Jurkat, Clone E6-1 (cell line): ENCODE data around the gene DCLK2.

Experiments
- DNase-seq: peaks from one replicate; pipeline ENCODE4 v3.0.0-alpha.2; 2011; ENCODE audit warnings: low read depth, low spot score
- H3K4me3 ChIP-seq: 2 replicates; pipeline ENCODE4 v1.5.1; 2011; ENCODE audit warnings: mild to moderate bottlenecking, low read length, control low read depth, moderate library complexity

The DCLK2 gene

GRCh38 chr4:150250293-150250997 is 172.2 kb downstream of the DCLK2 start:
- DNase-seq, result no peak
- no peak overlapping the region for H3K4me3 ChIP-seq

- DNase-seq, result no peak
- no peak overlapping the region for H3K4me3 ChIP-seq
These were observed 172.9 kb downstream of the DCLK2 start for GRCh38 chr4:150250998-150251651.

- H3K4me3 ChIP-seq, result no peak overlapping the region
- no peak for DNase-seq
These were observed 173.5 kb downstream of the DCLK2 start for GRCh38 chr4:150251752-150252190.

DNA sequence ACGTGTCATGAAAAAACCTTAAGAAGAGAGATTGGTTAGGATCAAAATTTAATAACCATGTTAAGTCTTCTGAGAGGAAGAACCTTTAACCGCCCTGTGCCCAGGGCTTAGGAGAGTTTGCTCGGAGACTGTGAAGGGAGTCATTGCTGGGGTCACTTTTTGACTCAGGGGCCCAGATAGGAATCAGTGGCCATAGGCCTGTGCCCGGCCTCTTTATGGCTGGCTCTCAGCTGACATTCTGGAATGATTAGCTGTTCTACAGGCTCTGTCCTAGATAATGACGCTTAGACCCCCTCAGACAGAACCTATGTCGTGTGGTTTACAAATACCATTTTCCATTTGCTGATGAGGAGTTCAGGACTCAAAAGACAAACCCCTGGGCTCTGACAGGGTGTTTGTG is 174.1 kb downstream of the DCLK2 start:
- H3K4me3 ChIP-seq, result no peak overlapping the region

DNA sequence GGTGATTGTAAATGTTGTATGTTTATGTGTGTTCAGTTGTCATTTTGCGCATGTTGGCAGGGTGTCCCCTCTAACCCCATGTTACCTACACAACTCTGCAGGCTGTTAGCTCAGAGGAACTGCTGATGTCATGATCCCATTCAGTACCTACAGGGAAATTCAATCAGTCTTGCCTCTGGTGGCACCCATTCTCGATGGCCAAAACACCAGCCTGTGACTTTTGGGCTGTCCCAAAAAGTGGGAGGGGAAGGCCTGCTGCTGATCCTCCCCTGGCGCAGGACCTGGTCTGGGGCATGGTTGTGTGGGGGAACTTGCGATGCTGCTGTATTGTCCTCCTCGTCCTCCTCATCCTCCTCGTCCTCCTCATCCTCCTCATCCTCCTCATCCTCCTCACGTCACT is 174.5 kb downstream of the DCLK2 start:
- DNase-seq, result no peak
- H3K4me3 ChIP-seq, result no peak overlapping the region

More for the DNA sequence above, 174.1 kb downstream of the DCLK2 start:
- DNase-seq, result no peak

DNA sequence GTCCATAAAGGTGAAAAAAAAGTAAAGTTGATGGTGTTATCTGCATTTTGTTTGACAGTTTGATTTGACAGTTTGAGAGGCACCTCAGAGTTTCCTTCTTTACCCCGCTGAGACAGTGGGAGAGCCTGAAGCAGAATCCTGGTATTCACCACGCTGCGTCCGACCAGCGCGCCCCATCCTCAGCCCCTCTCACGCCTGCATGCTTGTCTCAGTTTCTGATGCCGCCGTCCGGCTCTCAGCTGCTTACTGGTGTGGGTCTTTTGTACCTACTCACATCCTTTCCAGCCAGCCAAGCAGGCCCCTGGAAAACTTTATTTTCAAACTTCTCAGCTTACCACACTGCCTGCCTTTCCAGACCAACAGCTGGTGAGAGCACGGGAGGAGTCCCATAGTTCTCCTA is 175.2 kb downstream of the DCLK2 start:
- no peak for DNase-seq
- H3K4me3 ChIP-seq, result no peak overlapping the region

DNA sequence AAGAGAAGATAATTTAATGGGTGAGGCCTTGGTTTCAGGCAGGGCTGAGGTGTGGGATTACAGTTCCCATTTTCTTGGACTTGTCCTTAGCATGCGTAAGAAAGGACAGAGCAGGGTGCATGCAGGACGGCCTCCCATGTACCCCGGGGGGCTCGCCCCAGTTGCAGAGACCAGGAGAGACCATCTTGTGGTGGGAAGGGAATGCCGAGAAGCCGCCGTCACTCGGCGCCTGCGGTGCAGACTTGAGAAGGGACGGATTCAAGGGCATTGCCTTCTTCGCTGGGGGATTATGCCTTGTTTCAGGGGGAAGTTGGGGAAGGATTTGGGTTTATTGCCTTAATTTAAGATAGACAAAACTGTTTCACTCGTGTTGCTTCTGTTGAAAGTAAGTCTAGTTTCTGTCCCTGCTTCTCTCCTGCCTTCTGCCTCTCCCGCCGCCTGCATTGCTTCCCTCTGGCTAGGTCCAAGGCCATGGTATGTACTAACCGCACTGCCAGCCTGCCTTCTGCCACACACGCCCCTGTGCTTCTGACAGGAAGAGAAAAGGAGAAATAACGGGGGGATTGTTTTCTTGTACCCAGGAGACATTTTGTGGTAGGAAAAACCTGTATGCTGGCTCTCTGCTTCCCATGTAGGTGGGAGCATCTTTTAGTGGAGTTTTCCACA is 175.9 kb downstream of the DCLK2 start:
- no peak for DNase-seq
- no peak overlapping the region for H3K4me3 ChIP-seq

DNA sequence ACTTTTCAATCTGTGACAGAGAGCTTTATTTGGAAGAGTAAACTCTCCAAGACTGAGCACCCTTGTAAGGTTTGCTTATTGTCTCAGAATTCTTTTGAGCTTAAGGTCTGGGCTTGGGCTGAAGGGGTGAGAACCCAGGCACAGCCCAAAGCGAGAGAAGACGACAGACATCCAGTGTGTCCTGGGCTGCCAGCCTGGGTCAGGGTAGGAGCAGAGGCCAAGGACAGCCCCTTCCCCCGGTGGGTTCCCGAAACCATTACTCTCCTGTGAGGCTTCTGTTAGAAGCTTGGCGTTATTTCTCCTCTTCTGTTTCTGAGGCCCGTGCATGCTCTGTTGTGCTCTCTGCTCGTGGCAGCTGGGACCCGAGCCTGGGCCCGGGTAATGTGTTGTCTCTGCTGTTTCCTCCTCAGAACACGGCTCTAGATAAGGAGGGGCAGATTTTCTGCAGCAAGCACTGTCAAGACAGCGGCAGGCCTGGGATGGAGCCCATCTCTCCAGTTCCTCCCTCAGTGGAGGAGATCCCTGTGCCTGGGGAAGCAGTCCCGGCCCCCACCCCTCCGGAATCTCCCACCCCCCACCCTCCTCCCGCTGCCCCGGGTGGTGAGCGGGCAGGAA is 177.5 kb downstream of the DCLK2 start:
- H3K4me3 ChIP-seq, result no peak overlapping the region
- no peak for DNase-seq

DNA sequence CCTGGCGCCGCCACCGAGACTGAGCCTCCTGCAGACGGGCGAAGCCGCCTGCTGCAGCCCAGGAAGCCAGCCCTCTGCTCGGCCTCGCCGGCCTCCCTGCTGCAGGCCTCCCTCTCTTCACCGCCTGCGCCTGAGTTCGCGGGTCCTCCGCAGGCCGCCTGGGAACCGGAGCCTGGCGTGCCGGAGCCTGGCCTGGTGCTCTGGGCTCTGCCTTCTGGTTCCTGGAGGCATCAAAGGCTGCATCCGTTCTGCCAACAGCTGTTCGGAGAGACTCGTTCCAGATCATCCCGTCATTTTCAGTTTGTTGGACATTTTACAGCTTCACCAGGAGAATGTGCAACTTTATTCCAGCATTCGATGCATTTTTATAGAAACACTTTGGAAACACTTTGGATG is 178.0 kb downstream of the DCLK2 start:
- DNase-seq, result no peak
- H3K4me3 ChIP-seq, result no peak overlapping the region

DNA sequence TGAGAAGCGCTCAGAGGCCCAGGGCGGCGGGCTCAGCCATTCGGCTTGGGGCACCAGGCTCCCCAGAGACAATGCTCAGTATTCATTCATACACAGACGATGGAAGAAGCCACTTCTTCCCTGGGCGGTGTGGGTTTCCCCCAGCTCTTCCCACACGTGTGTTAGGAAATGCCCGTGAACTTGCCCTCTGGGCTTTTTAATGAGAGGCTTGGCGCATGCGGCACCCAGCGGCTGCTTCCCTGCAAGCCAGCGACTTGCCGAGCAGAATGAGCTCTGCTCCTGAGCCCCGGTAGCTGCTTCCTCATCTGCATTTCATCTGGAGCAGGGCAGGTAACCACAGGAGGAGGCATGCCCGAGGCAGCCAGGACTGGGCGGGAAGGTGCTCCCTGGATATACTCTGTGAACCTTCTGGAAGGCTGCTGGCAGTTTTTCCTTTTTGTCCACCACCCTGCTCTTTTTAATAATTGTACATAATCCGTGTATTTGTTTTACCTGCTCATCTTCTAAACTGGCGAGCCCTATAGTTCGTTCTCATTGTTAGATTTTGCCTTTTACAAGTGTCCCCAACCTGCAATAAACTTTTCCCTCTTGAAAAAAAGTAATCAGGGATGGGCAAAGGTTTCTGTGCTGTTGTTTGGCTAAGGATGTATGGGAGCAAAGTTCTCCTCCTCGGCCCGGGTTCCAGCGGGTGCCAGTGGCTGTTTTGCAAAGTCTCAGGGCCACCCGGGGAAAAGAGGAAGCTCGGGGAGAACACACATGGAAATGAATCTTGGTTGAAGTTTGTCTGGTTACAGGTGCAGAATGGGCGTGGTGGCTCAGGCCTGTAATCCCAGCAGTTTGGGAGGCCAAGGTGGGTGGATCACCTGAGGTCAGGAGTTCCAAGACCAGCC is 178.8 kb downstream of the DCLK2 start:
- no peak overlapping the region for H3K4me3 ChIP-seq
- DNase-seq, result no peak

DNA sequence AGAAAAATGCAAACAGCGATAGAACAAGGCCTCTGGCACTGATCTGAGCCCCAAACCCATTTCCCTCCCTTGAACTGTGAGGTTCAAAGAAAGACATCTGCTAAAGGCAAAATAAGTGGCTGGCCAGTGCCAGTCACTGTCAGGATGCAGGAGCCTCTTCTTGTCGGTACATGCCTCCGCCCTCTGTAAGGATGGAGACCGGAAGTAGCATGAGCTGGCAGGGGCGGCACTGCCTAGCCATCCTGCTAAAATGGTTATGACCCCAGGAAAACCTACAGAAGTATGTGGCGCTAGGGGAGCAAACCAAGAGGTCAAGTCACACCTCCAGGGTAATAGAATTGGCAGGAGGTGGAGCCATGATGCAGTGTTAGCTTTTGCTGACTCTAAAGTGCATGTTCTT is 180.3 kb downstream of the DCLK2 start:
- no peak overlapping the region for H3K4me3 ChIP-seq
- DNase-seq, result no peak

GRCh38 chr4:150259861-150260567 is 181.8 kb downstream of the DCLK2 start:
- DNase-seq, result no peak
- no peak overlapping the region for H3K4me3 ChIP-seq

GRCh38 chr4:150261571-150261970 is 183.3 kb downstream of the DCLK2 start:
- no peak overlapping the region for H3K4me3 ChIP-seq
- DNase-seq, result no peak

DNA sequence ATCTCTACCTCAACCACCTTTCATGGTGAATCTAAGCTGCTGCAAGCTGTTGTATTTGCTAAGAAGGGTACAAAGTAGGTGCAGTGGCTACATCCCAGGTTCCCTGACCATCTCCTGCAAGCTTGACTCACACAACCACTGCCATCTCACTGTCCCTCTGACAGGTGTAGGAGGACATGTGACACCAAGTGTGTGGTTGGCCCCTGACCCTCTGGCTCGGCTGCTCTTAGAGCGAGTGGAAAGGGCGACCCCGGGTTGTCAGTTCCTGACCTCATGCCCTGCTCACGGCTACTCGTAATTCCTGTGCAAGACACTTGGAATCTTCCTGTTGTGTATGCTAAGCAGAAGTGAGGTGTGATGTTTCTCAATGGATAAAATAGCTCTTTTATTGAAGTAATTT is 184.4 kb downstream of the DCLK2 start:
- no peak overlapping the region for H3K4me3 ChIP-seq
- no peak for DNase-seq

DNA sequence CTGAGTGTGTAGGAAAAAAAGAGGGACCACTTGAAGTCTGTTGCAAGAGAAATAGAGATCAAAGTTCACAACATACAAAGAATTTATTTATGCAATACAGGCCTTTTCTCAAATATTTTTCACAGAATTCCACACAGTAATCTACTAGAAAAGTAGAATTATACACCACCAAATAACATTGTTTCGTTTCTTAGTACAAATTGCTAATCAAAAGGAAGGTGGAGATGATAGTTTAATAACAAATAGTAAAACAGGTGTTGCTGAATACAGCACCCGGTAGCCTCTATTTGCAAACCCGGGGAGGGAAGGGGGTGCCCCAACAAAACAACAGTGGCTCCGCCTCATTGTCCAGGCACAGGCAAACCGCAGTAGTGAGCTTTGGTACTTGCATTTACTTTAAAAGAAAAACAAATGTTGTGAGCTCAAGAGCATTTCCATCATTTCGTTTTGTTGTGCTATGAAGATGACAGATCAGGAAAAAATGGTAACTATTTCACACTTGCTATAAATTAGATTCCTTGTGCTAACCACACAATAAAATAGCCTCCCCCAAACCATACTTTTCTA is 186.4 kb downstream of the DCLK2 start:
- no peak for DNase-seq
- no peak overlapping the region for H3K4me3 ChIP-seq

GRCh38 chr4:150265806-150266205 is 187.6 kb downstream of the DCLK2 start:
- no peak for DNase-seq

DNA sequence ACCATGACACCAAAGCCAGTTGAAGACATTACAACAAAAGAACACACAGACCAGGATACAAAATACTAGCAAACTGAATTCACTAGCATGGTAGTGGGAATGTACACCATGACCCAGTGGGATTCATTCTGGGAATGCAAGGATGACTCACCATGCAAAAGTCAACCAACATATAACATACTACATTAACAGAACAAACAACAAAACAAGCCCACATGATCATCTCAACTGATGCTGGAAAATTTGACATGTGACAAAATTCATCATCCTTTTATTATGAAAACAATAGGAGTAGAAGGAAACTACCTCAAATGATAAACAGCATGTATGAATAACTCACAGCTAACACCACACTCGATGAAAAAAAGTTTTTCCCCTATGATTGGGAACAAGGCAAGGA is 190.2 kb downstream of the DCLK2 start:
- no peak overlapping the region for H3K4me3 ChIP-seq
- DNase-seq, result no peak

More at GRCh38 chr4:150265806-150266205, 187.6 kb downstream of the DCLK2 start:
- no peak overlapping the region for H3K4me3 ChIP-seq

DNA sequence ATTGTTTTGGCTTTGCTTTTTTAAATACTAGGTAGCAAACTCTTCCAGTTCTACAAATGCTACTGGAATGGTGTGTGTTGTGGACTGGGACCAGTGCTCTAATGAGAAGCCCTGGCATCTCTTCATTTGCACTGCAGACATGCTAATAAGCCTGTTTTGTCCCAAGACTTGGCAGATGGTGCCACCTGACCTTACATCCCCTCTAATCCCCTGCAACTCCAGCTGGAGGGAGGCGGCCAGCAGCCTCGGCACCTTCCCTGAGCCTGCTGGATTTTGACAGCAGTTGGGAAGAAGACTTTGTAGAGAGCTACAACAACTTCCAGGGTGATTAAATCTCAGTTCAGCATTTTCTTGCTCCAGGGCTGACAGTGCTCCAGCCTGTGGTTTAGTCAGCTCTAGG is 200.0 kb downstream of the DCLK2 start:
- DNase-seq, result no peak

More for the DNA sequence above, 200.0 kb downstream of the DCLK2 start:
- no peak overlapping the region for H3K4me3 ChIP-seq
